Sigmoid colon (tissue), 7 donors: ENCODE results near the gene PRKN. TPM values are rescaled to one million over a fixed set of nuclear protein-coding genes. Genes with fewer than 3 reads are reported as not detected.

Experiments
- DNase-seq: peaks from one replicate; pipeline ENCODE4 v3.0.0-alpha.2; 2019
- H3K27ac ChIP-seq, 4 donors: fragments of 200-600 bp; sonication (generic); one replicate each; pipeline ENCODE4 v1.5.1; 2016 to 2019; ENCODE audit warnings: mild to moderate bottlenecking in 1 of 4
- H3K27me3 ChIP-seq, 3 donors: fragments of 200-600 bp; sonication (generic); one replicate each; pipeline ENCODE4 v1.5.1; 2019; ENCODE audit warnings: mild to moderate bottlenecking in 1 of 3
- H3K36me3 ChIP-seq, 4 donors: fragments of 200-600 bp; sonication (generic); one replicate each; pipeline ENCODE4 v1.5.1; 2016 to 2019
- H3K4me1 ChIP-seq, 4 donors: fragments of 200-600 bp; sonication (generic); one replicate each; pipeline ENCODE4 v1.5.1; 2017 to 2019
- H3K4me3 ChIP-seq, 4 donors: fragments of 200-600 bp; sonication (generic); one replicate each; pipeline ENCODE4 v1.5.1; 2017 to 2019; ENCODE audit warnings: mild to moderate bottlenecking in 2 of 4, moderate library complexity in 1 of 4
- H3K9me3 ChIP-seq, 4 donors: fragments of 200-600 bp in 3 of 4; sonication (generic) in 3 of 4; one replicate each; pipeline versions ENCODE4 v1.5.1 to v1.6.1; 2013 to 2019
- CTCF ChIP-seq, 4 experiments: fragments of 450-650 bp in 3 of 4; fragments of 200-600 bp in 1 of 4; IDR thresholded peaks; one replicate each; pipeline ENCODE4 v1.5.1; 2016 to 2019; ENCODE audit warnings: antibody characterized with exemption in 4 of 4, mild to moderate bottlenecking in 3 of 4, moderate library complexity in 2 of 4
- EP300 ChIP-seq, 4 donors: sonication (generic); formaldehyde crosslinking; IDR thresholded peaks; one replicate each; pipeline ENCODE4 v1.6.1; 2017; ENCODE audit warnings: antibody characterized with exemption in 4 of 4
- POLR2A ChIP-seq, 2 donors: fragments of 450-650 bp; IDR thresholded peaks; one replicate each; pipeline ENCODE4 v1.6.1; 2016; ENCODE audit warnings: antibody characterized with exemption in 2 of 2, mild to moderate bottlenecking in 2 of 2, moderate library complexity in 2 of 2
- POLR2AphosphoS5 ChIP-seq, 4 donors: sonication (generic); formaldehyde crosslinking; IDR thresholded peaks; one replicate each; pipeline ENCODE4 v1.6.1; 2017; ENCODE audit warnings: antibody characterized with exemption in 4 of 4
- WGBS, 2 donors: extraction: QIAGEN DNeasy Blood & Tissue Kit; methylation state at CpG; one replicate each; pipeline ENCODE4 v1.1.7; 2013; 5-methylcytosine and 5-hydroxymethylcytosine counted together
- intact Hi-C: fragments of 100-400 bp; cut with DNase I; formaldehyde crosslinking; loops from one replicate; pipeline ENCODE4 v1.15.1; 2023
- polyA plus RNA-seq, 3 donors: library from polyadenylated mRNA; stranded (reverse); fragments of 200-250 nt; gene quantifications; one replicate each; pipeline ENCODE4 v1.2.3, GENCODE V29; 2013
- total RNA-seq, 4 donors: library from RNA; depleted of rRNA; stranded (reverse); fragments of >200 nt; gene quantifications; one replicate each; pipeline ENCODE4 v1.1.0, GENCODE V29; 2016
- donor health status: healthy with polysubstance abuse.
- donor health status: Bipolar disorder and iron deficiency.
- donor health status: healthy.

PRKN gene
- total and polyA plus RNA-seq, 7 donors, result 0.38 to 173 (median 9.7) TPM

- Histone ChIP-seq H3K36me3 (no peaks in the 10 kb centered on the region), H3K4me3 (no peak overlapping the region), H3K9me3 (peaks cover 0 to 3% (median 0%) of the 10 kb centered on the region in 4 donors), H3K27me3 (no peaks in the 10 kb centered on the region), H3K4me1 (no peaks in the 10 kb centered on the region), H3K27ac (no peak overlapping the region)
- intact Hi-C loops, result no loop called here
- WGBS, 2 donors, result 83 to 88% methylated on average over 11 of the region's 11 CpGs
- TF ChIP-seq POLR2AphosphoS5 (IDR thresholded peaks at IDR 0.05) (no peak), CTCF (IDR thresholded peaks at IDR 0.05) (no peak), EP300 (IDR thresholded peaks at IDR 0.05) (no peak), POLR2A (IDR thresholded peaks at IDR 0.05) (no peak)
- no peak for DNase-seq
Observed at GRCh38 chr6:162217811-162218493, 509.6 kb downstream of the PRKN start.

GRCh38 chr6:162217058-162217457 lies 510.5 kb downstream of the PRKN start:
- intact Hi-C loops, result no loop called here
- Histone ChIP-seq H3K4me3 (no peak overlapping the region), H3K9me3 (peaks cover 0 to 3% (median 0%) of the 10 kb centered on the region in 4 donors), H3K27ac (no peak overlapping the region), H3K4me1 (no peaks in the 10 kb centered on the region), H3K27me3 (no peaks in the 10 kb centered on the region), H3K36me3 (no peaks in the 10 kb centered on the region)
- DNase-seq, result no peak
- 92 to 93% methylated on average over 1 of the region's 1 CpG for WGBS, 2 donors
- TF ChIP-seq POLR2AphosphoS5 (IDR thresholded peaks at IDR 0.05) (no peak), POLR2A (IDR thresholded peaks at IDR 0.05) (no peak), EP300 (IDR thresholded peaks at IDR 0.05) (no peak), CTCF (IDR thresholded peaks at IDR 0.05) (no peak)

DNA sequence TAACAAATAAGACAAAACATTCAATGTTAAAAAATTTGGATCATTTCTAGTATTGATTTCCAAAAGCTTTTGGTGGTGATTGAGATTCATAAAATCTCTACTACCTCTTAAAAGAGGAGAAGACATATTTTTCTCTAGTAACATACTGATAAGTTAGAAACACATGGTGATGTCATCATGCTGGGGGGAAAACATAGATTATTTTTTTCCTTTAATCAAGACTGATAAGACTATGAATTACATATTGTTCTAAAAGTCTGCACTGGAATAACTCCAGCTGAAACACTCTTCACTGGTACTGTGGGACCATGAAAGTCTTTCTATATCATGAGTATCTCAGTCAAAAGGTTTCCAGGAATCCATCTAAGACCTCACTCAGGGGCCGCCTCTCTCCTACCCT lies 515.8 kb downstream of the PRKN start:
- WGBS, 2 donors, result 95 to 98% methylated on average over 1 of the region's 1 CpG
- Histone ChIP-seq H3K9me3 (peaks cover 0 to 3% (median 0%) of the 10 kb centered on the region in 4 donors), H3K27ac (no peak overlapping the region), H3K4me3 (no peak overlapping the region), H3K27me3 (no peaks in the 10 kb centered on the region), H3K4me1 (no peaks in the 10 kb centered on the region), H3K36me3 (no peaks in the 10 kb centered on the region)
- intact Hi-C loops, result no loop called here
- TF ChIP-seq CTCF (IDR thresholded peaks at IDR 0.05), result no peak
- TF ChIP-seq POLR2A (IDR thresholded peaks at IDR 0.05), result no peak
- TF ChIP-seq EP300 (IDR thresholded peaks at IDR 0.05), result no peak
- TF ChIP-seq POLR2AphosphoS5 (IDR thresholded peaks at IDR 0.05), result no peak
- DNase-seq, result no peak

- TF ChIP-seq CTCF (IDR thresholded peaks at IDR 0.05) (no peak), EP300 (IDR thresholded peaks at IDR 0.05) (no peak), POLR2AphosphoS5 (IDR thresholded peaks at IDR 0.05) (no peak), POLR2A (IDR thresholded peaks at IDR 0.05) (no peak)
- no peak for DNase-seq
- Histone ChIP-seq H3K9me3 (peaks cover 0 to 3% (median 0%) of the 10 kb centered on the region in 4 donors), H3K27ac (no peak overlapping the region), H3K36me3 (no peaks in the 10 kb centered on the region), H3K4me3 (no peak overlapping the region), H3K4me1 (no peaks in the 10 kb centered on the region), H3K27me3 (no peaks in the 10 kb centered on the region)
- intact Hi-C loops, result no loop called here
- WGBS, 2 donors, result 75 to 85% methylated on average over 3 of the region's 3 CpGs
Observed at GRCh38 chr6:162211022-162211421, 516.5 kb downstream of the PRKN start.

DNA sequence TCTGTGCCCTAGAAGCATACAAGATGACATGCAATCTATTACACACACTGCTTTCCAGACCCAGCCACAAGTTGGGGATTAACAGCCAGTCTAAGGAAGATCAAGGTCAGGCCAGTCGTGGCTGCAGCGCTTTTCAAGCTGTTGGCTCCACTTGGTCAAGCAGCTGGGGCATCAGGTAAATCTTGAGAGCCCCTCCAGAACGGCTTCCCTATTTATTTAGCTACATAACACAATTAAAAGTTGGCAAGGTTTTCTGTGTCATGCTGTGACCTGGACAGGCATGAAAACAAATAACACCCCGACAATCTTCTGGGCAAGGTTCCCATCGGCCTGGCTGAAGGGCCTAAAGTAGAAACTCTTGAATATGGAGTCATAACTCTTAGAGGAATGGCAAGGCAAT lies 524.3 kb downstream of the PRKN start:
- Histone ChIP-seq H3K9me3 (no peaks in the 10 kb centered on the region), H3K27me3 (no peaks in the 10 kb centered on the region), H3K4me3 (no peak overlapping the region), H3K27ac (no peak overlapping the region), H3K4me1 (peaks cover 0 to 15% (median 10%) of the 10 kb centered on the region in 4 donors), H3K36me3 (no peaks in the 10 kb centered on the region)
- no peak for DNase-seq
- 30 to 69% methylated on average over 5 of the region's 5 CpGs for WGBS, 2 donors
- intact Hi-C loops, result no loop called here
- TF ChIP-seq CTCF (IDR thresholded peaks at IDR 0.05) (no peak), POLR2A (IDR thresholded peaks at IDR 0.05) (no peak), EP300 (IDR thresholded peaks at IDR 0.05) (no peak), POLR2AphosphoS5 (IDR thresholded peaks at IDR 0.05) (no peak)
